ENCODE measurements around the gene DMRTB1.

DNA sequence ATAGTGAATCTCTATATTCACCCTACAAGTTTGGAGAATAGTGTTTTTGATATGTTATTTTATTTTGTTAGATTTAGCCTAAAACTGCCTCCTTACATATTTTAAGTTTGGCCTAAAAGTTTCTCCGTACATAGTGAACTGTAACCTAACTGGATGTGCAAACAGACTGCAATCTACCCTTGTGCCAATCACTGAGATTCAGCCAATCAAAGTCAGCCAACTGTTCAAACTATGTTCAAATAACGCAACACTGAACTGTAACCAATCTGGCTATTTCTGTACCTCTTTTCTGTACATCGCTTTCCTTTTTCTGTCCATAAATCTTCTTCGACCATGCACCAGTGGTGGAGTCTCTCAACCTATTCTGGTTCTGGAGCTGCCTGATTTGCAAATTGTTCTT is 11.8 kb upstream of the DMRTB1 start:
- TF ChIP-seq CTCF (IDR thresholded peaks at IDR 0.05; ENCODE audit: low read depth, low read length, poor library complexity, severe bottlenecking) (no peak), EZH2phosphoT487 (IDR thresholded peaks at IDR 0.05; ENCODE audit: borderline replicate concordance, low read length) (no peak)
